CD4-positive, alpha-beta T cell treated with Interleukin-10 for 1 hour (primary cell): ENCODE measurements around the gene C6orf89.
A peak's percentile ranks its signal among the peaks of the same experiment; 100 is the strongest.
"Not testable (repeated sequence)": the region's sequence is repeated elsewhere in the genome, so short reads cannot be mapped to it uniquely, and the experiment has no call there.

ENCODE experiments used
- DNase-seq: peaks from one replicate; pipeline ENCODE4 v3.0.0-alpha.2; 2020

The C6orf89 gene

DNA sequence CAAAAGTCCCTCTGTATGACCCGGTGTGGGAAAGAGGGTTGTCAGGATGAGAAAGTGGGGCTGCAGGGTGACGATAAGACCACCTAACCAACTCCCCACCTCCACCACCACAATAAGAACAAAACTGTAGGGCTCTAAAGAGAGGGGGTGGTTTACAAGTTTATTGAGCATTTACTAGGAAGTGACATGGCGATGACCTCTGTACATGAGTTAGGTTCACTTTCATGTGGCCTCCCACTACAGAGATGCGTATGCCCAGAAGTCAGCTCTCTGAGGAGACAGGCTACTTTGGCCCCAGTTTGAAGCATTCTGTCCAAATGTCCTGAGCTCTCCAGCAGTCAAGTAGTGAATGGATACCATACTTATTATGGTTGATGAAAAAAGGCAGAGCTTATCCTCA is 40.1 kb downstream of the C6orf89 start:
- no peak for DNase-seq

- DNase-seq, result no peak
Measured at GRCh38 chr6:36926708-36927513, 41.2 kb downstream of the C6orf89 start.

DNA sequence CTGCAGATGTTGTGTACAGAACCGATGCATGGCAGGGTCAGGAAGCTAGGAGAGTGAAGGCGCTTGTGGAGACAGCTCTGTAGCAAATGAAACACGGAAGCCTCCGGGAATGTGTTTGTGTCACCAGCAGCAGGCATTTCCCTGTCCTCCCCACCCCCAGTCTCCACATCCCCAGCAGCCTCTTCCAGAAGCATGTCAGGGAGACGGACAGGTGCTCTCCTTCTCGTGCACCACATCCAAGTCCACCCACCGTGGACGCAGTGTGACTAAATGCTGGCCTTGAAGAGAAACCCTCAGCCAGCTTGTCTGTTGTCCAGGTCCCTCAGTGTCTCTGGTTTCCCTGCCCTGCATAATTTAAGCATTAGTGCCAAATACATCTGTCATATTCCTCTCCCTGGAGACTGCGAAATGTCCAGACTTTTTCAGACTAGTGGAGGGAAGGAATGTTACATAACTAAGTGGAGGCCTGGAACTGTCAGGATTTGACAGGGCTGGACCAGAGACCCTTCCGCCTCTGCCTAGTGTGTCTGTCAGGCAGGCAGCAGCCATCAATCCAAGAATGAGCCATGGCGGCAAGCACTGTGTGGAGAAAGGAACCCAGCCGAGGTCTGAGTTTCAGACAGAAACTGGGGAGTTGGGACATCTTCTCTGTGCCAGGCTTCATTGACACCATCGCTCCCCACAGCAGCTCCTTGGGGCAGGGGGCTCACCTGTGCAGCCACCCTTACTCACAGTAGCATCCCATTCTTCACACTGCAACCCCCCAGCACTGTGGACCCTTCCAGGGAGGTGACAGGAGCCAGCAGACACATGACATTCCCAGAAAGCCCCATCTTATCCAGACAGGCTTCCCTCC is 42.2 kb downstream of the C6orf89 start:
- DNase-seq, result no peak

GRCh38 chr6:36928547-36928918 is 42.8 kb downstream of the C6orf89 start:
- DNase-seq, result no peak

- no peak for DNase-seq
Measured at GRCh38 chr6:36929152-36929551, 43.4 kb downstream of the C6orf89 start.

- no peak for DNase-seq
Measured at GRCh38 chr6:36929607-36930006, 43.9 kb downstream of the C6orf89 start.

GRCh38 chr6:36930483-36930882 is 44.7 kb downstream of the C6orf89 start:
- DNase-seq, result no peak

- no peak for DNase-seq
Measured at GRCh38 chr6:36933102-36933501, 47.4 kb downstream of the C6orf89 start.

GRCh38 chr6:36933519-36933918 is 47.8 kb downstream of the C6orf89 start:
- no peak for DNase-seq

GRCh38 chr6:36934901-36935300 is 49.1 kb downstream of the C6orf89 start:
- no peak for DNase-seq

GRCh38 chr6:36936824-36937223 is 51.1 kb downstream of the C6orf89 start:
- no peak for DNase-seq

- no peak for DNase-seq
Measured at GRCh38 chr6:36937896-36938295, 52.1 kb downstream of the C6orf89 start.

DNA sequence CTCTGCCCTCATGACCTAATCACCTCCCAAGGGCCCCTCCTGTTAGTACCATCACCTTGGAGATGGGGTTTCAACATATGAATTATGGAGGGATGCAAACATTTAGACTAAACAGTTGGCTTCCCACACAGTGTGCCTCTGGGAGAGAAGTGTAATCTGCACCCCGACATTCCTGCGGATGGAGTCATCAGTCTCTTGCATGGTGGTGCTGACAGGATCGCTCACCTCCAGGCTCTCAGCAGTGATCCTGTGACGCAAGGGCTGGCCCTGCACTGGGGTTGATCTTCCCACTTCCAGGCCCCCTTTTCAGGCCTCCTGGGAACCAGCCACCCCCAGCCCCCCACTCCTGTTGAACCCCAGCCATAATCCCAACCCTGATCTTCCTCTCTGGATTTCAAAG is 52.8 kb downstream of the C6orf89 start:
- DNase-seq, result no peak

GRCh38 chr6:36939005-36939404 is 53.3 kb downstream of the C6orf89 start:
- not testable (repeated sequence) for DNase-seq

DNA sequence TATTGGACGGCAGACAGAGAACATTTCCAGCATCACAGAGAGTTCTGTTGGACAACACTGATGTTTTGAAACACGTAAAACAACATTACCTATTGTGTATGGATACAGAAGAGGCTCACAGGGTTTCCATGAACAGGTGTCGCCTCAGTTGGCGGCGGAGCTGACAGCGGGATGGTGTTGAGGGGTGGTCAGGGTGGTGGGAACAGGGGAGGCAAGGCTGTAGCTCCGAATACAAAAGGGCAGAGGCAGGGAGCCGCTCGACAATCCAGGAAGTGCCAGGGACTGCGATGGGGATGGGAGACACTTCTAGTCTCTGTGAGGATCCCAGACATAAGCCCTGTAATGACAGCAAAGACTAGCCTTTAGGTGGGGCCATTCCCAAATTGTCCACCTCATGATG is 54.3 kb downstream of the C6orf89 start:
- DNase-seq, result no peak

GRCh38 chr6:36941561-36941960 is 55.8 kb downstream of the C6orf89 start:
- not testable (repeated sequence) for DNase-seq

DNA sequence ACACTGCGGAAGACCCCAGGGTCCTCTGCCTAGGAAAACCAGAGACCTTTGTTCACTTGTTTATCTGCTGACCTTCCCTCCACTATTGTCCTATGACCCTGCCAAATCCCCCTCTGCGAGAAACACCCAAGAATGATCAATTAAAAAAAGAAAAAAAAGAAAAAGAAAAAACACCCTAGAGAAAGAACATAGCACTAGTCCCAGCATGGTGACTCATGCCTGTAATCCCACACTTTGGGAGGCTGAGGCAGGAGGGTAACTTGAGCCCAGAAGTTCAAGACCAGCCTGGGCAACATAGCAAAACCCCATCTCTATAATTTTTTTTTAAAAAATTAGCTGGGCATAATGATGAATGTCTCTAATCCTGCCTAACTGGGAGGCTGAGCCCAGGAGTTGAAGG is 56.6 kb downstream of the C6orf89 start:
- DNase-seq, result not testable (repeated sequence)

GRCh38 chr6:36944650-36945049 is 58.9 kb downstream of the C6orf89 start:
- no peak for DNase-seq

GRCh38 chr6:36945301-36945700 is 59.5 kb downstream of the C6orf89 start:
- DNase-seq, result no peak

DNA sequence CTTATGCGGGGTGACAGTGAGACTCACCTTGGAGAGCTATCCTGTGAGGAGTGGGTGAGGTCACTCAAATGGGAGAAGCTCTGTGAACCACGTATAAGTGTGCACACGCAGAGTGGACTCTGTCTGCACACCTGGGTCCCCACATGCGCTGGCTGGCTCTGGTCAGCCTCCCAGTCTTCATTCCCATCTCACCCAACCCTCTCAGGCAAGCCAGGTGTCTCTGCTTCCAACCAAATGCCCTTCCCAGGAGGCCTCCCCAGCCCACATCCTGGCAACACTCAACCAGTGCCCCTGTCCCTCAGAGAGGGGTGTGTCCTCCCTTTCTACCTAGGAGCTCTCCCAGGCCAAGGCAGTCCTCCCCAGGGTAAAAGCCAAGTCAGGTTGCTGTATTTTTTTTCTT is 60.8 kb downstream of the C6orf89 start:
- no peak for DNase-seq

DNA sequence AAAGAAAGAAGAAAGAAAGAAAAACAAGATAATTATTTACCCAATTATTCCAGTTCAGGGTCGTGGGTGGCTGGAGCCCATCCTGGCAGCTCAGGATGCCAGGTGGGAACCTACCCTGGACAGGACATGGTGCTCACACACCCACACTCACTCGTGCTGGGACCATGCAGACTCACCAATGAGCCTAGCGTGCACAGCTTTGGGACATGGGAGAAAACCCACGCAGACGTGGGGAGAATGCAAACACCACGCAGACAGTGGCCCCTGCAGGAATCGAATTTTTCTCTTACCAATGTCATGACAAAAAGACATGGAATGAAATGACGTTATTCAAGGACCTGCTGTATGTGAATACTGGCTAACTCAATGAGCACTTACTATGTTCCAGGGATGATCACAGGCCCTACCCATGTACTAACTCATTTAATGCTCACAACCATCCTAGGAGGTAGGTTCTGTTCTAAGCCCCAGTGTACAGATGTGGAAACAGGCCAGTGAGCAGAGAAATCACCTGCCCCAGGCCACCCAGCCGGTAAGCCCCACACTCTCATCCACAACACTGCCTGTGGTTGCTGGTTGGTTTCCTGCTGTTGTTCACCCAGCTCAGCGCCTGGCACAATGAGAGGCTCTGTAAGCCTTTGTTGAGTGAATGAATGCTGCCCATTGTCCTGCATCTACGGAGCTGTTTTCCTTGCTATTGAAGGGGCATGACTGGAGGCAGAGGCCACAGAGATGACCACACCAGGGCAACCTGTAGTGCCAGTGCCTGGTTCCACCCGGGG is 62.0 kb downstream of the C6orf89 start:
- peak; percentile 60 for DNase-seq

GRCh38 chr6:36949076-36949475 is 63.3 kb downstream of the C6orf89 start:
- not testable (repeated sequence) for DNase-seq

GRCh38 chr6:36949636-36950035 is 63.9 kb downstream of the C6orf89 start:
- DNase-seq, result no peak

GRCh38 chr6:36953931-36954261 is 68.1 kb downstream of the C6orf89 start:
- DNase-seq, result no peak
